Endothelial cell (in vitro differentiated cells): ENCODE results near the gene APBB1IP. TPM values are rescaled to one million over a fixed set of nuclear protein-coding genes. Genes with fewer than 3 reads are reported as not detected.

Source experiments
- DNase-seq: peaks from one replicate; pipeline ENCODE4 v3.0.0; 2021; ENCODE audit warnings: low spot score
- H3K27ac Mint-ChIP-seq: one replicate; pipeline ENCODE4 v1.8.0; 2021; ENCODE audit warnings: mixed read lengths, inconsistent platforms; ENCODE audit not compliant: unreplicated experiment
- H3K27me3 Mint-ChIP-seq: one replicate; pipeline ENCODE4 v1.8.0; 2021; ENCODE audit warnings: mild to moderate bottlenecking, moderate library complexity, mixed read lengths, inconsistent platforms; ENCODE audit not compliant: unreplicated experiment
- H3K36me3 Mint-ChIP-seq: one replicate; pipeline ENCODE4 v1.8.0; 2021; ENCODE audit warnings: mild to moderate bottlenecking, low read depth, mixed read lengths, inconsistent platforms; ENCODE audit not compliant: unreplicated experiment
- H3K4me1 Mint-ChIP-seq: one replicate; pipeline ENCODE4 v1.8.0; 2021; ENCODE audit warnings: mild to moderate bottlenecking, mixed read lengths, inconsistent platforms; ENCODE audit not compliant: unreplicated experiment
- H3K4me3 Mint-ChIP-seq: one replicate; pipeline ENCODE4 v1.8.0; 2021; ENCODE audit warnings: mild to moderate bottlenecking, mixed read lengths, inconsistent platforms; ENCODE audit not compliant: unreplicated experiment
- H3K9me3 Mint-ChIP-seq: one replicate; pipeline ENCODE4 v1.8.0; 2021; ENCODE audit warnings: mixed read lengths, inconsistent platforms; ENCODE audit not compliant: unreplicated experiment
- CTCF ChIP-seq: fragments of 200-600 bp; sonication (generic); IDR thresholded peaks from one replicate; pipeline ENCODE4 v1.5.0; 2021; ENCODE audit warnings: antibody characterized with exemption; ENCODE audit not compliant: unreplicated experiment
- total RNA-seq: library from RNA; stranded (reverse); fragmentation: NEBNext Ultra II Directional; extraction: Animal tissue kit (Norgen Biotek cat#: 25700); gene quantifications from one replicate; pipeline ENCODE4 v1.2.1, GENCODE V29; 2021; ENCODE audit not compliant: unreplicated experiment

Gene APBB1IP
- total RNA-seq, 1 donor from 2014 or later = not detected

- Mint-ChIP-seq H3K27ac (no peak overlapping the region), H3K4me3 (no peak overlapping the region), H3K9me3 (no peaks in the 10 kb centered on the region), H3K4me1 (peaks cover 4% of the 10 kb centered on the region), H3K27me3 (peaks cover 1% of the 10 kb centered on the region), H3K36me3 (peaks cover 6% of the 10 kb centered on the region)
- DNase-seq = no peak
- TF ChIP-seq CTCF = no peak
These were observed 86.2 kb downstream of the APBB1IP start for GRCh38 chr10:26524161-26524896.

- Mint-ChIP-seq H3K27me3 (peaks cover 1% of the 10 kb centered on the region), H3K36me3 (no peaks in the 10 kb centered on the region), H3K9me3 (no peaks in the 10 kb centered on the region), H3K27ac (no peak overlapping the region), H3K4me3 (no peak overlapping the region), H3K4me1 (peaks cover 4% of the 10 kb centered on the region)
- no peak for DNase-seq
- no peak for TF ChIP-seq CTCF
These were observed 87.4 kb downstream of the APBB1IP start for GRCh38 chr10:26525586-26525985.

GRCh38 chr10:26527018-26527417 lies 88.9 kb downstream of the APBB1IP start:
- Mint-ChIP-seq H3K9me3 (no peaks in the 10 kb centered on the region), H3K4me3 (no peak overlapping the region), H3K27me3 (peaks cover 1% of the 10 kb centered on the region), H3K36me3 (no peaks in the 10 kb centered on the region), H3K4me1 (peaks cover 4% of the 10 kb centered on the region), H3K27ac (no peak overlapping the region)
- no peak for DNase-seq
- no peak for TF ChIP-seq CTCF

- Mint-ChIP-seq H3K4me3 (no peak overlapping the region), H3K9me3 (no peaks in the 10 kb centered on the region), H3K27me3 (peaks cover 1% of the 10 kb centered on the region), H3K27ac (no peak overlapping the region), H3K36me3 (no peaks in the 10 kb centered on the region), H3K4me1 (peaks cover 4% of the 10 kb centered on the region)
- DNase-seq = no peak
- TF ChIP-seq CTCF = no peak
These were observed 89.9 kb downstream of the APBB1IP start for GRCh38 chr10:26528048-26528447.

GRCh38 chr10:26528715-26529393 lies 90.7 kb downstream of the APBB1IP start:
- DNase-seq = no peak
- Mint-ChIP-seq H3K27me3 (peaks cover under 1% of the 10 kb centered on the region), H3K9me3 (no peaks in the 10 kb centered on the region), H3K4me3 (no peak overlapping the region), H3K27ac (no peak overlapping the region), H3K4me1 (peaks cover 4% of the 10 kb centered on the region), H3K36me3 (no peaks in the 10 kb centered on the region)
- no peak for TF ChIP-seq CTCF
